ENCODE measurements around the gene UQCRH.

UQCRH gene

DNA sequence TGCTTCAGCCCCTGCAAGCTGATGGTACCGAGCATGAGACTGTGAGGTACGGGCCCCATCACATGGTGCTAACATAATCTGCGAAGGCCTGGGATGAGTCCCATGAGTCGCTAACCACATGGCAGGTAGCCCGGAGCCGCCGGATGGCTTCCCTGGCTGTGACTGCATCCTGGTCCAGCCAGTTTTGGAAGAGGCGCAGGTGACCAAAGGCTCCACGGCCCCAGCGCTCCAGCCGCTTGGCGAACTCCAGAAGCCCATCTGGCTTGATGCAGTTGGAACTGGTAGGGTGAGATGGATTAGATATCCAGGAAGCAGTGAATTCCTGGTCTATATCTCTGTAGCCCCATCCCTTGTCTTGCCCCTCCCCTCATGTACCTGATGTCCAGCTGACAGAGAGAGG, 24.7 kb upstream of the UQCRH start:
- Histone ChIP-seq H4K20me1 (ENCODE audit: insufficient read depth, low read length) (no peaks in the 10 kb centered on the region), H3K4me1 (ENCODE audit: insufficient read depth, low read length, severe bottlenecking) (no peaks in the 10 kb centered on the region), H3K4me2 (ENCODE audit: low read length) (no peak overlapping the region), H3F3A (ENCODE audit: insufficient read depth, low read length) (no peaks in the 10 kb centered on the region), H3K27me3 (ENCODE audit: insufficient read depth, low read length) (no peaks in the 10 kb centered on the region), H3K27ac (ENCODE audit: low read depth, low read length, poor library complexity, severe bottlenecking) (no peak overlapping the region), H3K36me3 (ENCODE audit: insufficient read depth, low read length) (peaks cover 82% of the 10 kb centered on the region), H3K9me3 (ENCODE audit: low read length) (no peaks in the 10 kb centered on the region), H3K9ac (ENCODE audit: low read length) (no peak overlapping the region), H3K79me2 (ENCODE audit: insufficient read depth, low read length) (no peaks in the 10 kb centered on the region), H2AFZ (ENCODE audit: low read length) (no peak overlapping the region), H3K9me2 (ENCODE audit: low read depth, low read length) (no peaks in the 10 kb centered on the region), H3K4me3 (ENCODE audit: low read depth, low read length, poor library complexity, severe bottlenecking) (no peak overlapping the region)
- TF ChIP-seq EZH2 (IDR thresholded peaks at IDR 0.05; ENCODE audit: borderline replicate concordance, low read length): no peak
- TF ChIP-seq, protein P1, sequence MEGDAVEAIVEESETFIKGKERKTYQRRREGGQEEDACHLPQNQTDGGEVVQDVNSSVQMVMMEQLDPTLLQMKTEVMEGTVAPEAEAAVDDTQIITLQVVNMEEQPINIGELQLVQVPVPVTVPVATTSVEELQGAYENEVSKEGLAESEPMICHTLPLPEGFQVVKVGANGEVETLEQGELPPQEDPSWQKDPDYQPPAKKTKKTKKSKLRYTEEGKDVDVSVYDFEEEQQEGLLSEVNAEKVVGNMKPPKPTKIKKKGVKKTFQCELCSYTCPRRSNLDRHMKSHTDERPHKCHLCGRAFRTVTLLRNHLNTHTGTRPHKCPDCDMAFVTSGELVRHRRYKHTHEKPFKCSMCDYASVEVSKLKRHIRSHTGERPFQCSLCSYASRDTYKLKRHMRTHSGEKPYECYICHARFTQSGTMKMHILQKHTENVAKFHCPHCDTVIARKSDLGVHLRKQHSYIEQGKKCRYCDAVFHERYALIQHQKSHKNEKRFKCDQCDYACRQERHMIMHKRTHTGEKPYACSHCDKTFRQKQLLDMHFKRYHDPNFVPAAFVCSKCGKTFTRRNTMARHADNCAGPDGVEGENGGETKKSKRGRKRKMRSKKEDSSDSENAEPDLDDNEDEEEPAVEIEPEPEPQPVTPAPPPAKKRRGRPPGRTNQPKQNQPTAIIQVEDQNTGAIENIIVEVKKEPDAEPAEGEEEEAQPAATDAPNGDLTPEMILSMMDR (IDR thresholded peaks at IDR 0.05; ENCODE audit: low read length): no peak

DNA sequence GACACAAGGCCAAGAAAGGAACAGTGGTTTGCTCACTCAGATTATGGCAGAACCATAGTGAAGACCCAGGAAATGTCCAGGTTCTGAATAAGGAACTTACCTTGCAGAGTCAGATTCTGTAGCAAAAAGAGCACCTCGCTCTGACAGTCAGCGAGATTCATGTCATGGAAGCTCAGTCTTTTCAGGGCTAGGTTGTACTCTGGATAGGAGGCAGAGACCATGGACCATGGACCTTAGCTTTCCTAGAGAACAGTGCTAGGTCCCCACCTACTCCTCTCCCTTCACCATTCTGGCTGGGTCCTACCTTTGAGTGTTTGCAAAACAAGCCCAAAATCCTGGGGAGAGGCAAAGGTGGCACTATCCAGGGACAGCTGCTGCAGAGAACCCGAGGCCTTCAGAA, 23.4 kb upstream of the UQCRH start:
- H3K9ac ChIP-seq (ENCODE audit: low read length): no peak overlapping the region

DNA sequence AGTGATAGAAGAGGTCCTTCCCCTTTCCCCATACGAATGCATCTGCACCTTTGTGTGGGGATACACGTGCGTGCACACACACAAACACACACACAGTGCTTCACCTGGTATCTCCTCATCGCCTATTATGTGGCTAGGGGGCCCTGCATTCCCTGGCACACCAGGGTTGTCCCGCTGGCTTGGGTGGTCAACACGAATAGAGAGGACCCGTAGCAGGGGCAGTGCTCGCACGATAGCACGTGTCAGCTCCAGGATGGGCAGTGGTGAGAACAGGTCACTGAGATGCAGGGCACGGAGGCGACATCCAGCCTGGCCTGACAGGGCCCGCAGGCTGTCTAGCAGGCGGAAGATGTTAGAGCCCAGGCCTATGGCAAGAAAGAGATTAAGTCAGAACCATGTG, 22.5 kb upstream of the UQCRH start:
- H3K79me2 ChIP-seq (ENCODE audit: insufficient read depth, low read length): no peaks in the 10 kb centered on the region
- no peak overlapping the region for H3K27ac ChIP-seq (ENCODE audit: low read depth, low read length, poor library complexity, severe bottlenecking)
- H3K36me3 ChIP-seq (ENCODE audit: insufficient read depth, low read length): peaks cover 79% of the 10 kb centered on the region
- no peaks in the 10 kb centered on the region for H3K9me2 ChIP-seq (ENCODE audit: low read depth, low read length)
- H4K20me1 ChIP-seq (ENCODE audit: insufficient read depth, low read length): no peaks in the 10 kb centered on the region
- no peaks in the 10 kb centered on the region for H3K9me3 ChIP-seq (ENCODE audit: low read length)
- H3K4me1 ChIP-seq (ENCODE audit: insufficient read depth, low read length, severe bottlenecking): peaks cover 13% of the 10 kb centered on the region
- H3K9ac ChIP-seq (ENCODE audit: low read length): no peak overlapping the region
- H3K4me3 ChIP-seq (ENCODE audit: low read depth, low read length, poor library complexity, severe bottlenecking): no peak overlapping the region
- no peaks in the 10 kb centered on the region for H3K27me3 ChIP-seq (ENCODE audit: insufficient read depth, low read length)
- H3K4me2 ChIP-seq (ENCODE audit: low read length): no peak overlapping the region
- H2AFZ ChIP-seq (ENCODE audit: low read length): no peak overlapping the region
- TF ChIP-seq, protein P1 (IDR thresholded peaks at IDR 0.05; ENCODE audit: low read length): no peak
- TF ChIP-seq EZH2 (IDR thresholded peaks at IDR 0.05; ENCODE audit: borderline replicate concordance, low read length): no peak
- no peaks in the 10 kb centered on the region for H3F3A ChIP-seq (ENCODE audit: insufficient read depth, low read length)

More for the DNA sequence above, 23.4 kb upstream of the UQCRH start:
- Histone ChIP-seq H3K36me3 (ENCODE audit: insufficient read depth, low read length) (peaks cover 79% of the 10 kb centered on the region), H4K20me1 (ENCODE audit: insufficient read depth, low read length) (no peaks in the 10 kb centered on the region), H3K4me2 (ENCODE audit: low read length) (no peak overlapping the region), H3K4me3 (ENCODE audit: low read depth, low read length, poor library complexity, severe bottlenecking) (no peak overlapping the region), H3K4me1 (ENCODE audit: insufficient read depth, low read length, severe bottlenecking) (peaks cover 4% of the 10 kb centered on the region), H3K27me3 (ENCODE audit: insufficient read depth, low read length) (no peaks in the 10 kb centered on the region), H3K9me2 (ENCODE audit: low read depth, low read length) (no peaks in the 10 kb centered on the region), H2AFZ (ENCODE audit: low read length) (no peak overlapping the region), H3K27ac (ENCODE audit: low read depth, low read length, poor library complexity, severe bottlenecking) (no peak overlapping the region), H3F3A (ENCODE audit: insufficient read depth, low read length) (no peaks in the 10 kb centered on the region), H3K79me2 (ENCODE audit: insufficient read depth, low read length) (no peaks in the 10 kb centered on the region), H3K9me3 (ENCODE audit: low read length) (no peaks in the 10 kb centered on the region)
- no peak for TF ChIP-seq EZH2 (IDR thresholded peaks at IDR 0.05; ENCODE audit: borderline replicate concordance, low read length)
- TF ChIP-seq, protein P1 (IDR thresholded peaks at IDR 0.05; ENCODE audit: low read length): no peak
